ENCODE measurements around the gene TCF12. TPM values are rescaled to one million over a fixed set of nuclear protein-coding genes. Genes with fewer than 3 reads are reported as not detected.

Gene TCF12
- polyA plus RNA-seq, 1 experiment: 447 TPM

- H3K27me3 ChIP-seq (ENCODE audit: control insufficient read depth, insufficient read depth, low read length): no peaks in the 10 kb centered on the region
- H3K9me3 ChIP-seq (ENCODE audit: control insufficient read depth, insufficient read depth, low read length): no peaks in the 10 kb centered on the region
- CTCF ChIA-PET: no interaction called here
- H3K4me3 ChIP-seq (ENCODE audit: low read depth, low read length): no peak overlapping the region
- DNase-seq (ENCODE audit: low read depth, low spot score): no peak
- no peak overlapping the region for H3K27ac ChIP-seq (ENCODE audit: low read depth, low read length)
- POLR2A ChIA-PET: interaction anchor here (0.6 kb wide), 1 partner anchor 9 kb away, joined by 8 read pairs; no protein-coding TSS in a partner anchor
- no peak for TF ChIP-seq CTCF (IDR thresholded peaks at IDR 0.05; ENCODE audit: low read depth, low read length)
Measured at GRCh38 chr15:56959318-56959648, 40.8 kb downstream of the TCF12 start.

GRCh38 chr15:56960116-56960515 lies 41.7 kb downstream of the TCF12 start:
- CTCF ChIA-PET: no interaction called here
- no peak overlapping the region for H3K27ac ChIP-seq (ENCODE audit: low read depth, low read length)
- no peaks in the 10 kb centered on the region for H3K9me3 ChIP-seq (ENCODE audit: control insufficient read depth, insufficient read depth, low read length)
- DNase-seq (ENCODE audit: low read depth, low spot score): no peak
- no peaks in the 10 kb centered on the region for H3K27me3 ChIP-seq (ENCODE audit: control insufficient read depth, insufficient read depth, low read length)
- POLR2A ChIA-PET: no interaction called here
- no peak for TF ChIP-seq CTCF (IDR thresholded peaks at IDR 0.05; ENCODE audit: low read depth, low read length)
- H3K4me3 ChIP-seq (ENCODE audit: low read depth, low read length): no peak overlapping the region

- no peak for DNase-seq (ENCODE audit: low read depth, low spot score)
- ChIA-PET POLR2A (interaction anchor here (0.6 kb wide), 1 partner anchor 262 kb away, joined by 7 read pairs; no protein-coding TSS in a partner anchor), CTCF (no interaction called here)
- no peaks in the 10 kb centered on the region for H3K9me3 ChIP-seq (ENCODE audit: control insufficient read depth, insufficient read depth, low read length)
- no peak overlapping the region for H3K27ac ChIP-seq (ENCODE audit: low read depth, low read length)
- no peak for TF ChIP-seq CTCF (IDR thresholded peaks at IDR 0.05; ENCODE audit: low read depth, low read length)
- H3K4me3 ChIP-seq (ENCODE audit: low read depth, low read length): no peak overlapping the region
- H3K27me3 ChIP-seq (ENCODE audit: control insufficient read depth, insufficient read depth, low read length): no peaks in the 10 kb centered on the region
Measured at GRCh38 chr15:56963126-56963525, 44.7 kb downstream of the TCF12 start.

GRCh38 chr15:56963710-56964109 lies 45.3 kb downstream of the TCF12 start:
- no peak for DNase-seq (ENCODE audit: low read depth, low spot score)
- CTCF ChIA-PET: interaction anchor here (1.4 kb wide), 1 partner anchor 14 kb away, joined by 4 read pairs; no protein-coding TSS in a partner anchor
- no peaks in the 10 kb centered on the region for H3K9me3 ChIP-seq (ENCODE audit: control insufficient read depth, insufficient read depth, low read length)
- no peaks in the 10 kb centered on the region for H3K27me3 ChIP-seq (ENCODE audit: control insufficient read depth, insufficient read depth, low read length)
- no peak overlapping the region for H3K4me3 ChIP-seq (ENCODE audit: low read depth, low read length)
- no peak overlapping the region for H3K27ac ChIP-seq (ENCODE audit: low read depth, low read length)
- TF ChIP-seq CTCF (IDR thresholded peaks at IDR 0.05; ENCODE audit: low read depth, low read length): no peak
- POLR2A ChIA-PET: no interaction called here

GRCh38 chr15:56964182-56964581 lies 45.7 kb downstream of the TCF12 start:
- ChIA-PET CTCF (interaction anchor here (1.2 to 1.4 kb wide), 2 partner anchors 14 to 473 kb away, joined by 3 to 4 read pairs; no protein-coding TSS in a partner anchor), POLR2A (no interaction called here)
- no peak for TF ChIP-seq CTCF (IDR thresholded peaks at IDR 0.05; ENCODE audit: low read depth, low read length)
- DNase-seq (ENCODE audit: low read depth, low spot score): no peak
- no peak overlapping the region for H3K27ac ChIP-seq (ENCODE audit: low read depth, low read length)
- no peaks in the 10 kb centered on the region for H3K9me3 ChIP-seq (ENCODE audit: control insufficient read depth, insufficient read depth, low read length)
- H3K27me3 ChIP-seq (ENCODE audit: control insufficient read depth, insufficient read depth, low read length): no peaks in the 10 kb centered on the region
- no peak overlapping the region for H3K4me3 ChIP-seq (ENCODE audit: low read depth, low read length)

All from AG04450 (cell line).